COLO668 (cell line): ENCODE data around the gene CD9.
"Not testable (repeated sequence)": the region's sequence is repeated elsewhere in the genome, so short reads cannot be mapped to it uniquely, and the experiment has no call there.

Experiments
- DNase-seq: peaks from one replicate; lab custom pipeline; 2025; ENCODE audit not compliant: unreplicated experiment; lab: John Stamatoyannopoulos, UW

Gene CD9

GRCh38 chr12:6200256-6201212, at the start of gene CD9:
TSS of gene CD9 (plus strand) at chr12:6200400. CDS start at chr12:6200500, 100 bp downstream.
- DNase-seq = peak; percentile 52

- no peak for DNase-seq
Observed at GRCh38 chr12:6154730-6155459, 45.3 kb upstream of the CD9 start.

- DNase-seq = no peak
Observed at GRCh38 chr12:6157482-6157881, 42.7 kb upstream of the CD9 start.

GRCh38 chr12:6158255-6158654, 41.9 kb upstream of the CD9 start:
- no peak for DNase-seq

- DNase-seq = no peak
Observed at GRCh38 chr12:6158749-6159148, 41.5 kb upstream of the CD9 start.

- not testable (repeated sequence) for DNase-seq
Observed at GRCh38 chr12:6159166-6160011, 40.8 kb upstream of the CD9 start.

GRCh38 chr12:6160049-6160649, 40.1 kb upstream of the CD9 start:
- DNase-seq = not testable (repeated sequence)

- no peak for DNase-seq
Observed at GRCh38 chr12:6161124-6161882, 38.9 kb upstream of the CD9 start.

- no peak for DNase-seq
Observed at GRCh38 chr12:6163416-6164060, 36.7 kb upstream of the CD9 start.

- DNase-seq = no peak
Observed at GRCh38 chr12:6165395-6165794, 34.8 kb upstream of the CD9 start.

- no peak for DNase-seq
Observed at GRCh38 chr12:6166808-6167207, 33.4 kb upstream of the CD9 start.

- no peak for DNase-seq
Observed at GRCh38 chr12:6167327-6168280, 32.6 kb upstream of the CD9 start.

GRCh38 chr12:6171409-6172015, 28.7 kb upstream of the CD9 start:
- DNase-seq = no peak

- DNase-seq = no peak
Observed at GRCh38 chr12:6172086-6172485, 28.1 kb upstream of the CD9 start.

GRCh38 chr12:6172862-6173261, 27.3 kb upstream of the CD9 start:
- no peak for DNase-seq

- DNase-seq = no peak
Observed at GRCh38 chr12:6177642-6178358, 22.4 kb upstream of the CD9 start.
